Measurements from ENCODE around the gene GMDS.

Gene GMDS

GRCh38 chr6:2257363-2257762 is 12.0 kb upstream of the GMDS start:
- ATAC-seq = no peak
- no peak for TF ChIP-seq ESRRG (CRISPR knock-in tag; IDR thresholded peaks at IDR 0.05)
- TF ChIP-seq POU6F1 (CRISPR knock-in tag; IDR thresholded peaks at IDR 0.05; ENCODE audit: borderline replicate concordance, low read depth) = no peak
- no peak for TF ChIP-seq BACH2 (CRISPR knock-in tag; IDR thresholded peaks at IDR 0.05; ENCODE audit: borderline replicate concordance)
- no peak for TF ChIP-seq ZNF565 (CRISPR knock-in tag; conservative IDR thresholded peaks at IDR 0.05; ENCODE audit: low read depth)
- TF ChIP-seq PATZ1 (CRISPR knock-in tag; IDR thresholded peaks at IDR 0.05; ENCODE audit: borderline replicate concordance) = no peak
- TF ChIP-seq CSRNP3 (CRISPR knock-in tag; IDR thresholded peaks at IDR 0.05) = no peak
- TF ChIP-seq RARB (CRISPR knock-in tag; IDR thresholded peaks at IDR 0.05) = no peak
- no peak for TF ChIP-seq ZFP3 (CRISPR knock-in tag; IDR thresholded peaks at IDR 0.05)
- TF ChIP-seq GLIS3 (CRISPR knock-in tag; IDR thresholded peaks at IDR 0.05) = no peak

GRCh38 chr6:2254747-2255146 is 9.3 kb upstream of the GMDS start:
- TF ChIP-seq ZFP30 (CRISPR knock-in tag; IDR thresholded peaks at IDR 0.05) = no peak
- no peak for TF ChIP-seq ZNF8 (CRISPR knock-in tag; IDR thresholded peaks at IDR 0.05)
- no peak for ATAC-seq

GRCh38 chr6:2249126-2249525 is 3.7 kb upstream of the GMDS start:
- TF ChIP-seq ARNTL (CRISPR knock-in tag; IDR thresholded peaks at IDR 0.05; ENCODE audit: borderline replicate concordance, low read depth) = no peak
- no peak for TF ChIP-seq PATZ1 (CRISPR knock-in tag; IDR thresholded peaks at IDR 0.05; ENCODE audit: borderline replicate concordance)

GRCh38 chr6:2247664-2248063 is 2.3 kb upstream of the GMDS start:
- no peak for TF ChIP-seq ZNF70 (CRISPR knock-in tag; IDR thresholded peaks at IDR 0.05)
- TF ChIP-seq OSR1 (CRISPR knock-in tag; IDR thresholded peaks at IDR 0.05) = no peak
- no peak for TF ChIP-seq ZFP3 (CRISPR knock-in tag; IDR thresholded peaks at IDR 0.05)
- TF ChIP-seq ARNTL (CRISPR knock-in tag; IDR thresholded peaks at IDR 0.05; ENCODE audit: borderline replicate concordance, low read depth) = no peak
- no peak for TF ChIP-seq TCF4 (CRISPR knock-in tag; IDR thresholded peaks at IDR 0.05; ENCODE audit: borderline replicate concordance)
- no peak for TF ChIP-seq CREB5 (CRISPR knock-in tag; IDR thresholded peaks at IDR 0.05; ENCODE audit: low read depth)
- no peak for TF ChIP-seq ESRRG (CRISPR knock-in tag; IDR thresholded peaks at IDR 0.05)
- no peak for TF ChIP-seq ISL1 (CRISPR knock-in tag; IDR thresholded peaks at IDR 0.05)
- TF ChIP-seq CSDC2 (CRISPR knock-in tag; IDR thresholded peaks at IDR 0.05) = no peak
- no peak for TF ChIP-seq ZNF8 (CRISPR knock-in tag; IDR thresholded peaks at IDR 0.05)
- no peak for TF ChIP-seq TSHZ2 (CRISPR knock-in tag; IDR thresholded peaks at IDR 0.05)
- no peak for ATAC-seq

More at GRCh38 chr6:2249126-2249525, 3.7 kb upstream of the GMDS start:
- no peak for ATAC-seq

Data from SK-N-SH treated with all-trans-retinoic acid at 6 μM for 48 hours (cell line).